GM18507 (cell line): ENCODE measurements around the gene GMEB1.
"Not testable (repeated sequence)": the region's sequence is repeated elsewhere in the genome, so short reads cannot be mapped to it uniquely, and the experiment has no call there.

Experiments
- DNase-seq: peaks from one replicate; pipeline ENCODE4 v3.0.0; 2011; ENCODE audit warnings: low read depth; ENCODE audit not compliant: insufficient read length; ENCODE audit errors: extremely low spot score
- FAIRE-seq: peaks from 2 replicates; lab custom pipeline; 2011; peaks lifted over from hg19 to GRCh38; lab: Jason Lieb, UNC

Gene GMEB1

DNA sequence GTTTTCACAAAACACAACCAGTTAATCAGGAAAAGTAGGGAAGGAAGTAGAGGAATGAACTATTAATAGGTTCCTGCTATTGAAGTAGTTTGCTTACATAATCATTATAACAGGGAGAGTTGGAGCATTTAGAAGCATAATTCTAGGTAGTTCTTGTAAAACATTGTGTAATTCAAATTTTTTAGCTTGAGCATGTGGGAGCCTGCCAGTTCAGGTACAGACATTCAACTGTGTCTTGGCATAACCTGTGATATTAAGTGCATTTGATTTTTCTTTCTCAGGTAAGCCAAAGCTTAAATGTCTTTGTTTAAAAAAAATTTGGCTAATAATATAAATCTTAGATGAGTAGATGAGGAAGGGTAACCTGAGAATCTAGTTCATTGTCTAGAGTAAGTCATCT lies 71.5 kb downstream of the GMEB1 start:
- DNase-seq (no peak), FAIRE-seq (no peak)

DNA sequence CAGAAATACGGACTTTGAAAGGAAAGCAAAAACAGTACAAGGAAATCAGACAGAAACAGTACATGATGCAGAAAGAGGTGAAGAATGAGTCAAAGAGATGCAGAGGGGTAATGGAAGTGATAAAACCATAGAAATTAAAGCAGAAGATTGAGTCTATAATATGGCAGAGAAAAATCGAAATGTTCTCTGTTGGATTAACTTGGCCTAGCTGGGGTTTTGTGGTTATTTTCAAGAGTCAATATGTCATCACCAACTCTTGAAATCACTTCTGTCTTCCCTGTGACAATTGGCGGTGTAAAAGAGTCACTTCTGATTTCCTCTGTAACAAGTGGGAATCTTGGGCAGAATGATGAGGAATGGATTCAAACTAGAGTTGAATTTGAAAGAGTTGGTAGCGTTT lies 75.6 kb downstream of the GMEB1 start:
- DNase-seq (no peak), FAIRE-seq (no peak)

DNA sequence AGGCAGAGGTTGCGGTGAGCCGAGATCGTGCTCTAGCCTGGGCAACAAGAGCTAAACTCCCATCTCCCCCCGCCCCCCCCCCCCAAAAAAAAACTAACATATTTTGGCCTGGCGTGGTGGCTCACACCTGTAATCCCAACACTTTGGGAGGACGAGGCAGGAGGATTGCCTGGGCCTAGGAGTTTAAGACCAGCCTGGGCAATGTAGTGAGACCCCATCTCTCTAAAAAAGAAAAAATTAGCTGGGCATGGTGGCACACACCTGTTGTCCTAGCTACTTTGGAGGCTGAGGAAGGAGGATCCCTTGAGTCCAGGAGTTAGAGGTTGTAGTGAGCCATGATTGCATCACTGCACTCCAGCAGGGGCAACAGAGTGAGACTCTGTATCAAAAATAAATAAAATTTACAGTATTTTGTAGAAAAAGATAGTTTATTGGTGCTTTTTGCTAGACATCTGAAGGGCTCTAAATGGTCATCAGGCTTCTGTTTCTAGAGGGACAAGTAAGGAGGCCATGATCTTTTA lies 77.1 kb downstream of the GMEB1 start:
- FAIRE-seq (no peak), DNase-seq (no peak)

DNA sequence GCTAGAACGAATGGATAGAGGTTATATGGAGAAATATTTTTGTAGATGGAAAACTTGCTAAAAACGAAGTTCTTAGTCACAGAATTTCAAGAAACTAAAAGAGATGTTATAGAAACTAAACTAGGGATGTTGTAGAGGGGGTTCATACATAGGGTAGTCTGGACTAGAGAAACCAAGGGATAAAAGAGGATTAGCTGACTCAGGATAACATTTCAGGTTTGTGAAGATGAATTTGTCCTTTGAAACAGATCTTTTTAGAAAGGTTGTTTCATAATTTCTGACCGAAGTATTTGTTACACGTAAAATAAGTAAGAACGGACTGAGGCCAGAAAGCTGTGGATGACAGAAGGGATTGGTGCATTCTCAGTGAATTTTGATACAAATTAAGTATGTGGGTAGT lies 81.7 kb downstream of the GMEB1 start:
- no peak for DNase-seq

DNA sequence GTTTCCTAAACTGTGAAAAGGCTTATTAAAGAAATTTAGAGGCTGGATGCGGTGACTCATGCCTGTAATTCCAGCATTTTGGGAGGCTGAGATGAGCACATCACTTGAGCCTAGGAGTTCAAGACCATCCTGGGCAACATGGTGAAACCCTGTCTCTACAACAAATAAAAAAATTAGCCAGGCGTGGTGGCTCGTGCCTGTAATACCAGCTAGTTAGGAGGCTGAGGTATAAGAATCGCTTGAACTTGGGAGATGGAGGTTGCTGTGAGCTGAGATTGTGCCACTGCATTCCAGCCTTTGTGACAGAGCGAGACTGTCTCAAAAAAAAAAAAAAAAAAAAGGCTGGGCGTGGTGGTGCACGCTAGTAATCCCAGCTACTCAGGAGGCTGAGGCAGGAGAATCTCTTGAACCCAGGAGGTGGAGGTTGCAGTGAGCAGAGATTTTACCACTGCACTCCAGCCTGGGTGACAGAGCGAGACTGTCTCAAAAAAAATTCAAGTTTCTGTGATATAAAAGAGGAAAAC lies 82.2 kb downstream of the GMEB1 start:
- DNase-seq, FAIRE-seq: not testable (repeated sequence)

More for the DNA sequence above, 81.7 kb downstream of the GMEB1 start:
- FAIRE-seq, result no peak

DNA sequence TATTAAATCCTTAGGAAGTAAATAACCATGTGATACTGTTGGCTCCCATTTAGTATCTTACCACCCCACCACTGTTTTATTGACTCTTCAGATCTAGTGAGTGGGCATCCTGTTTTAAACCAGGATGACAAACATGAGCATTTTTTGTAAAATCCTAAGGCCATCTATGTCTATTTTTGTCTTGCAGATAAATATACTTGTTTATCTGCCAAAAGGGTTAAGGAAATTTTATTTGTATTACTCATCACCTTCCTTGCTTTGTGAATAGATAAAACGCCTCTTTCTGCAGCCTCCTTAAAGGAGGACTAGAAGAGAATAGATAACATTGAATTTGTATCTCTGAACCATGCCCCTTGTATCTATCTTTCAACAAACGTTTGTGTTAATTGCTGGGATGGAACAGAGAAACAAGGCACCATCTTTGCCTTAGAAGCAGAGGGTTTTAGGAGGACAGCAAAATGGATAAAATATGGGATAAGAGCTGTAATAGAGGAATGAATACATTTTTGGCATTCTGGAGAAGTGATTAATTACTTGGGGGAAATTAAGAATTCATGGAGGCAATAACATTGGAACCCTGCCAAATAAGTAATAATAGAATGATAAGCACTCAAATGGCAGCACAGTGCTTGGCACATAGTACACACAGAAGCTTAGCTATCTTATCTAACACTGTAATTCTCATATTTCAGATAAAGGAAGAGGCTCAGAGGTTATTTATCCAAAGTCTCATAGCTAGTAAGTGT lies 82.9 kb downstream of the GMEB1 start:
- no peak for FAIRE-seq
- DNase-seq, result no peak

DNA sequence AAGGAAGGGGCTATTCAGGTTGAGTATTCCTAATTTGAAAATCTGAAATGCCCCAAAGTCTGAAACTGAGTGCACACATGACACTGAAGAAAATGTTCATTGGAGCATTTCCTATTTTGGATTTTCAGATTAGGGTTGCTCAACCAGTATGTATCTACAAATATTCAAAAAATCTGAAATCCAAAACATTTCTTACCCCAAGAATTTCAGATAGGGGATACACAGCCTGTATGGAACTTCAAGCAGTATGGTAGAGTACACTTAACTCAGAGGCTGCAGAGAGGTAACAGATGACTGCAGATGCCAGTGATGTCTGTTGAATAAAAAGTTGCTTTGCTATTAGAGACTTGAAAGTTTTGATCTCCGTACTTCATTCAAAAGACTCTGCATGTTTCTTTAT lies 87.1 kb downstream of the GMEB1 start:
- FAIRE-seq (no peak), DNase-seq (no peak)

DNA sequence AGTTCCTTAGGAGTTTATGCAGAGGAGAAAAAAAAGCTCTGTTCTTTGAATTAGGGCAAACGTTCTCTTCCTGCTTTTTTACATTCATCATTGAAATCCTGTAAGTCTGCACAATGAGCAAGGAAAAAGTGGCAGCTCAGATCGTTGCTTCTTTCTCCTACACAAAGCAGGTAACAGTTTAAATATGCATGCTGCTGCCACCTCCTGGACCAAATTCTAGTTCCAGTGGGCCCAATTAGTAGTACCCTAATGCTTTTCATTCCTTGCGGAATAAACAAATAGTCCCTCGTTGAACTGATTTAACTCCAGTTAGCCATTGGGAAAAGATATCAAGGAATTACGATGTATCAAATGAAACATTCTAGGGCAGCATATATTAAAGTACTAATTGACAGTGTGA lies 88.3 kb downstream of the GMEB1 start:
- FAIRE-seq (no peak), DNase-seq (no peak)

DNA sequence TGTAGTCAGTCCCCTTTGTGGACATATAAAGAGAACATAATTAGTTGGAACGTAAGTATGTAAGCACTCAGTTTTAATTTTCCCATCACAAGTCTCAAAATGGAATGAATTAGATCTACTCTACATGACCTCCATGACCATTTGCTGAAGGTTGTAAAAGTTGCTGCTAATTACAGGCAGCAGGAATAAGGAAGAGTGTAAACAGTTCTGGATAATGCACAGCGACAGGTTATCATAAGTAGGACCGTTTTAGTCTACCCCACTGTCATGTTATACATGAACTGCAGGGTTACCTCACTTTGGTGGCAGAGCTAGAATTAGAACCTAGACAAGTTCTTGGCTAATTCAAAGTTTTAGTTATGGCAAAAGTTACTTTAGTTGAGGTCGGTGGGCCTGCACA lies 89.8 kb downstream of the GMEB1 start:
- FAIRE-seq (no peak), DNase-seq (no peak)

DNA sequence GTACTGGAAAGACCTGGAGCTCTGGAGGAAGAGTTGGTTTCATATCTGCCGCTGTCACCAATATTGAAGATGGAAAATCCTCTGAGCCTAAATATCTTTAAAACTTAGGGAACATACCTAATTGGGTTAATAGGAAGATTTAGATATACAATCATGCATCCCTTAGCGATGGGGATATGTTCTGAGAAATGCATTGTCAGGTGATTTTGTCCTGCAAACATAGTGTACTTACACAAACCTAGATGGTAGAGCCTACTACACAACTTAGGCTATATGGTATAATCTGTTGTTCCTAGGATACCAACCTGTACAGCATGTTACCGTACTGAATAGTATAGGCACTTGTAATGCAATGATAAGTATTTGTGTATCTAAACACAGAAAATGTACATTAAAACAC lies 90.7 kb downstream of the GMEB1 start:
- DNase-seq (no peak), FAIRE-seq (no peak)

DNA sequence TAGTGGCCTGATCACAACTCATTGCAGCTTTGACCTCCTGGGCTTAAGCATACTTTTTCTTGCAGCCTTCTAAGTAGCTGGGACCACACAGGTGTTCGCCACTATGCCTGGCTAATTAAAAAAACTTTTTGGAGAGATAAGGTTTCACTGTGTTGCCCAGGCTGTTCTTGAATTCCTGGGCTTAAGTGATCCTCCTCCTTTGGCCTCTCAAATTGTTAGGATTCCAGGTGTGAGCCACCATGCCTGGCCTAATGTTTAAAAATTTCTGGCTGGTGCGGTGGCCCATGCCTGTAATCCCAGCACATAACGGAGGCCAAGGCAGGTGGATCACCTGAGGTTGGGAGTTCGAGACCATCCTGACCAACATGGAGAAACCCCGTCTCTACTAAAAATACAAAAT lies 92.6 kb downstream of the GMEB1 start:
- DNase-seq (no peak), FAIRE-seq (no peak)

DNA sequence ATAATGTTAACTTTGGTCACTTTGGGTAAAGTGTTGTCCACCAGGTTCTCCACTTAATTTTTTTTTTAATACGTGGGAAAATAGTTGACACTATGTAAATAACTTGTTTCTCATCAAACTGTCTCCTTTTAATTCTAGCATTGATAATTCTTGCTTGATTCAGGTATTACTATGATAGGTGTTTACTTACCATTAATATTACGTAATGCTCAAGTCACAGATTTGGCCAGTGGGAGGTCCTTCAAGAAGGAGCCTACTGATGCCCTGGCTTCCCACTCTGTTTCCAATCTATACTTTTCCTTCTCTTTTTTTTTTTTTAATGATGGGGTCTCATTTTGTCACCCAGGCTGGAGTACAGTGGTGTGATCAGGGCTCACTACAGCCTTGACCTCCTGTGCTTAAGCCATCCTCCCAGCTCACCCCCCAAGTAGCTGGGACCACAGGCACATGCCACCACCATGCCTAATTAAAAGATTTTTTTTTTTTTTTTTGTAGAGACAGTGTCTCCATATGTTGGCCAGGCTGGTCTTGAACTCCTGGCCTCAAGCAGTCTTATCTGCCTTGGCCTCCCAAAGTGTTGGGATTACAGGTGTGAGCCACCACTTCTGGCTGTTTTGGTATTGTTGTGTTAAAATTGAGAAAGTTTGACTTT lies 98.1 kb downstream of the GMEB1 start:
- FAIRE-seq (no peak), DNase-seq (no peak)
